Measurements from ENCODE around the gene IHH. TPM values are rescaled to one million over a fixed set of nuclear protein-coding genes. Genes with fewer than 3 reads are reported as not detected.

The IHH gene
- total RNA-seq, 2 experiments from 2014 or later = not detected

GRCh38 chr2:219010873-219011272, 49.8 kb downstream of the IHH start:
- intact Hi-C loops (cut with micrococcal nuclease) = no loop called here
- Mint-ChIP-seq H3K27me3 (peaks cover 14% of the 10 kb centered on the region), H3K4me3 (no peak overlapping the region), H3K36me3 (ENCODE audit: low read depth) (no peaks in the 10 kb centered on the region), H3K9me3 (no peaks in the 10 kb centered on the region), H3K27ac (no peak overlapping the region), H3K4me1 (ENCODE audit: low read depth) (no peaks in the 10 kb centered on the region)
- ChIA-PET CTCF (interaction anchor here (0.7 to 4.4 kb wide), 14 partner anchors 11 to 284 kb away, joined by 3 to 17 read pairs (median 6); partner anchors contain the start of gene SLC23A3), POLR2A (no interaction called here)
- DNase-seq (no peak), ATAC-seq (no peak)
- no peak for TF ChIP-seq CTCF (IDR thresholded peaks at IDR 0.05)

- peak; percentile 46 for TF ChIP-seq CTCF (IDR thresholded peaks at IDR 0.05)
- no peaks in the 10 kb centered on the region for H3K4me1 Mint-ChIP-seq (ENCODE audit: low read depth)
- no peaks in the 10 kb centered on the region for H3K9me3 Mint-ChIP-seq
- ATAC-seq (peak; percentile 80), DNase-seq (peak; percentile 58)
- H3K27ac Mint-ChIP-seq = no peak overlapping the region
- no peak overlapping the region for H3K4me3 Mint-ChIP-seq
- peaks cover 18% of the 10 kb centered on the region for H3K27me3 Mint-ChIP-seq
- no peaks in the 10 kb centered on the region for H3K36me3 Mint-ChIP-seq (ENCODE audit: low read depth)
- ChIA-PET POLR2A (no interaction called here), CTCF (interaction anchor here (0.6 to 4.4 kb wide), 19 partner anchors 10 to 285 kb away, joined by 3 to 20 read pairs (median 5); partner anchors contain the start of gene SLC23A3)
- intact Hi-C loops (cut with micrococcal nuclease) = no loop called here
Observed at GRCh38 chr2:219010162-219010756, 50.5 kb downstream of the IHH start.

- H3K36me3 Mint-ChIP-seq (ENCODE audit: low read depth) = no peaks in the 10 kb centered on the region
- H3K27ac Mint-ChIP-seq = no peak overlapping the region
- H3K27me3 Mint-ChIP-seq = peaks cover 26% of the 10 kb centered on the region
- intact Hi-C loops (cut with micrococcal nuclease) = no loop called here
- ChIA-PET CTCF (interaction anchor here (1.5 to 3.7 kb wide), 6 partner anchors 11 to 286 kb away, joined by 5 to 20 read pairs (median 8); no protein-coding TSS in a partner anchor), POLR2A (no interaction called here)
- H3K4me1 Mint-ChIP-seq (ENCODE audit: low read depth) = no peaks in the 10 kb centered on the region
- H3K4me3 Mint-ChIP-seq = no peak overlapping the region
- DNase-seq (no peak), ATAC-seq (no peak)
- no peak for TF ChIP-seq CTCF (IDR thresholded peaks at IDR 0.05)
- no peaks in the 10 kb centered on the region for H3K9me3 Mint-ChIP-seq
Observed at GRCh38 chr2:219009294-219009693, 51.4 kb downstream of the IHH start.

Small RNA genes lying within 50 kb of the gene (microRNA-seq; reads per million reads assigned to microRNA genes)
- gene MIR3131 (ENCODE audit: borderline microRNAs expressed, borderline replicate concordance) = 0.91 reads per million

Other genes with a start within 250 kb of the IHH start
- gene PRKAG3, start 229.1 kb downstream of the IHH start, total RNA-seq = not detected
- gene WNT6, start 201.1 kb downstream of the IHH start, total RNA-seq = under 1 TPM; 0.25 to 0.34 TPM
- gene WNT10A, start 180.1 kb downstream of the IHH start, total RNA-seq = 10 to 100 TPM; 27.9 to 29.2 TPM
- gene CDK5R2, start 101.3 kb downstream of the IHH start, total RNA-seq = not detected
- gene FEV, start 75.7 kb downstream of the IHH start, total RNA-seq = not detected
- gene CRYBA2, start 67.5 kb downstream of the IHH start, total RNA-seq = not detected
- not detected for gene CFAP65, start 19.4 kb downstream of the IHH start, total RNA-seq
- gene NHEJ1, start 99.9 kb upstream of the IHH start, total RNA-seq = 10 to 100 TPM; 22.4 to 26.3 TPM
- 1 to 10 TPM; 1.1 to 1.6 TPM for gene SLC23A3, start 109.1 kb upstream of the IHH start, total RNA-seq
- gene CNPPD1, start 116.0 kb upstream of the IHH start, total RNA-seq = 10 to 100 TPM; 38.6 to 38.7 TPM
- gene RETREG2, start 117.4 kb upstream of the IHH start, total RNA-seq = 10 to 100 TPM; 63.8 to 67.8 TPM
- gene ZFAND2B, start 145.9 kb upstream of the IHH start, total RNA-seq = 10 to 100 TPM; 31.3 to 33.3 TPM
- gene ABCB6, start 158.0 kb upstream of the IHH start, total RNA-seq = 10 to 100 TPM; 32.3 to 35.7 TPM
- 10 to 100 TPM; 54.8 to 58.7 TPM for gene ATG9A, start 168.7 kb upstream of the IHH start, total RNA-seq
- gene ANKZF1, start 168.9 kb upstream of the IHH start, total RNA-seq = 100 to 1,000 TPM; 216 to 217 TPM
- 1 to 10 TPM; 1.2 to 2.8 TPM for gene GLB1L, start 184.5 kb upstream of the IHH start, total RNA-seq
- 10 to 100 TPM; 34.4 to 35.4 TPM for gene STK16, start 184.6 kb upstream of the IHH start, total RNA-seq
- gene TUBA4B, start 192.3 kb upstream of the IHH start, total RNA-seq = not detected
- 100 to 1,000 TPM; 226 TPM for gene TUBA4A, start 193.0 kb upstream of the IHH start, total RNA-seq
- 10 to 100 TPM; 61.8 to 63.3 TPM for gene DNAJB2, start 218.4 kb upstream of the IHH start, total RNA-seq
- 1 to 10 TPM in 1 of 2 experiments, under 1 TPM in 1; 0.92 to 1.1 TPM for gene PTPRN, start 248.5 kb upstream of the IHH start, total RNA-seq